HUES48 (cell line): ENCODE measurements around the gene AP2M1.

Experiments used
- H3K27ac ChIP-seq: one replicate; pipeline ENCODE4 v1.7.0; 2013; ENCODE audit warnings: low read depth, low read length, inconsistent platforms
- H3K27me3 ChIP-seq: 2 replicates; pipeline ENCODE4 v1.6.1; 2013; ENCODE audit warnings: mild to moderate bottlenecking, low read length; ENCODE audit not compliant: control insufficient read depth, insufficient read depth
- H3K36me3 ChIP-seq: 2 replicates; pipeline ENCODE4 v1.6.1; 2013; ENCODE audit warnings: low read length; ENCODE audit not compliant: control insufficient read depth, insufficient read depth
- H3K4me1 ChIP-seq: 2 replicates; pipeline ENCODE4 v1.6.1; 2013; ENCODE audit warnings: mild to moderate bottlenecking, low read length; ENCODE audit not compliant: control insufficient read depth, insufficient read depth
- H3K4me3 ChIP-seq: 2 replicates; pipeline ENCODE4 v1.5.1; 2013; ENCODE audit warnings: mild to moderate bottlenecking, low read depth, low read length
- H3K9ac ChIP-seq: 2 replicates; pipeline ENCODE4 v1.6.1; 2013; ENCODE audit warnings: mild to moderate bottlenecking, low read depth, low read length, moderate library complexity
- H3K9me3 ChIP-seq: 2 replicates; pipeline ENCODE4 v1.6.1; 2013; ENCODE audit warnings: low read length; ENCODE audit not compliant: control insufficient read depth, insufficient read depth

AP2M1 gene

GRCh38 chr3:184196536-184196935 is 21.9 kb downstream of the AP2M1 start:
- no peak overlapping the region for H3K4me3 ChIP-seq
- no peaks in the 10 kb centered on the region for H3K9me3 ChIP-seq
- H3K9ac ChIP-seq, result no peak overlapping the region
- no peak overlapping the region for H3K27ac ChIP-seq
- H3K27me3 ChIP-seq, result no peaks in the 10 kb centered on the region
- no peaks in the 10 kb centered on the region for H3K4me1 ChIP-seq
- H3K36me3 ChIP-seq, result peaks cover 40% of the 10 kb centered on the region

GRCh38 chr3:184198509-184198908 is 23.9 kb downstream of the AP2M1 start:
- H3K4me3 ChIP-seq, result no peak overlapping the region
- no peaks in the 10 kb centered on the region for H3K4me1 ChIP-seq
- no peak overlapping the region for H3K27ac ChIP-seq
- peaks cover 20% of the 10 kb centered on the region for H3K36me3 ChIP-seq
- H3K9ac ChIP-seq, result no peak overlapping the region
- H3K9me3 ChIP-seq, result no peaks in the 10 kb centered on the region
- no peaks in the 10 kb centered on the region for H3K27me3 ChIP-seq

GRCh38 chr3:184200825-184201224 is 26.2 kb downstream of the AP2M1 start:
- H3K27me3 ChIP-seq, result no peaks in the 10 kb centered on the region
- H3K9ac ChIP-seq, result no peak overlapping the region
- no peaks in the 10 kb centered on the region for H3K36me3 ChIP-seq
- H3K4me1 ChIP-seq, result no peaks in the 10 kb centered on the region
- no peaks in the 10 kb centered on the region for H3K9me3 ChIP-seq
- H3K27ac ChIP-seq, result no peak overlapping the region
- no peak overlapping the region for H3K4me3 ChIP-seq

GRCh38 chr3:184203526-184203925 is 28.9 kb downstream of the AP2M1 start:
- Histone ChIP-seq H3K9ac (no peak overlapping the region), H3K36me3 (no peaks in the 10 kb centered on the region), H3K4me3 (no peak overlapping the region), H3K4me1 (no peaks in the 10 kb centered on the region), H3K27me3 (no peaks in the 10 kb centered on the region), H3K27ac (no peak overlapping the region), H3K9me3 (no peaks in the 10 kb centered on the region)

GRCh38 chr3:184209146-184209923 is 34.7 kb downstream of the AP2M1 start:
- H3K27me3 ChIP-seq, result no peaks in the 10 kb centered on the region
- no peak overlapping the region for H3K9ac ChIP-seq
- no peak overlapping the region for H3K4me3 ChIP-seq
- H3K36me3 ChIP-seq, result no peaks in the 10 kb centered on the region
- H3K9me3 ChIP-seq, result no peaks in the 10 kb centered on the region
- no peak overlapping the region for H3K27ac ChIP-seq
- H3K4me1 ChIP-seq, result no peaks in the 10 kb centered on the region

- no peaks in the 10 kb centered on the region for H3K27me3 ChIP-seq
- H3K36me3 ChIP-seq, result no peaks in the 10 kb centered on the region
- no peak overlapping the region for H3K4me3 ChIP-seq
- H3K9ac ChIP-seq, result no peak overlapping the region
- H3K4me1 ChIP-seq, result no peaks in the 10 kb centered on the region
- H3K27ac ChIP-seq, result no peak overlapping the region
- H3K9me3 ChIP-seq, result no peaks in the 10 kb centered on the region
Measured at GRCh38 chr3:184211297-184211696, 36.6 kb downstream of the AP2M1 start.

- no peaks in the 10 kb centered on the region for H3K27me3 ChIP-seq
- H3K9ac ChIP-seq, result no peak overlapping the region
- H3K27ac ChIP-seq, result no peak overlapping the region
- H3K4me3 ChIP-seq, result no peak overlapping the region
- no peaks in the 10 kb centered on the region for H3K4me1 ChIP-seq
- H3K9me3 ChIP-seq, result no peaks in the 10 kb centered on the region
- no peaks in the 10 kb centered on the region for H3K36me3 ChIP-seq
Measured at GRCh38 chr3:184211718-184212117, 37.1 kb downstream of the AP2M1 start.

GRCh38 chr3:184218814-184219213 is 44.2 kb downstream of the AP2M1 start:
- no peak overlapping the region for H3K4me3 ChIP-seq
- H3K36me3 ChIP-seq, result no peaks in the 10 kb centered on the region
- no peaks in the 10 kb centered on the region for H3K27me3 ChIP-seq
- H3K9me3 ChIP-seq, result no peaks in the 10 kb centered on the region
- H3K9ac ChIP-seq, result no peak overlapping the region
- H3K4me1 ChIP-seq, result no peaks in the 10 kb centered on the region
- H3K27ac ChIP-seq, result no peak overlapping the region

- no peak overlapping the region for H3K4me3 ChIP-seq
- no peak overlapping the region for H3K9ac ChIP-seq
- no peaks in the 10 kb centered on the region for H3K9me3 ChIP-seq
- peaks cover under 1% of the 10 kb centered on the region; the same call in 1 of the 2 replicates for H3K27me3 ChIP-seq
- no peaks in the 10 kb centered on the region for H3K4me1 ChIP-seq
- no peaks in the 10 kb centered on the region for H3K36me3 ChIP-seq
- no peak overlapping the region for H3K27ac ChIP-seq
Measured at GRCh38 chr3:184222521-184222920, 47.9 kb downstream of the AP2M1 start.

- no peak overlapping the region for H3K4me3 ChIP-seq
- no peaks in the 10 kb centered on the region for H3K4me1 ChIP-seq
- H3K27ac ChIP-seq, result no peak overlapping the region
- no peaks in the 10 kb centered on the region for H3K36me3 ChIP-seq
- H3K27me3 ChIP-seq, result peaks cover 15% of the 10 kb centered on the region
- H3K9me3 ChIP-seq, result no peaks in the 10 kb centered on the region
- H3K9ac ChIP-seq, result no peak overlapping the region
Measured at GRCh38 chr3:184223946-184224345, 49.3 kb downstream of the AP2M1 start.

GRCh38 chr3:184227481-184227935 is 52.9 kb downstream of the AP2M1 start:
- no peak overlapping the region for H3K4me3 ChIP-seq
- H3K27ac ChIP-seq, result no peak overlapping the region
- H3K4me1 ChIP-seq, result no peaks in the 10 kb centered on the region; the same call in 1 of the 2 replicates
- no peaks in the 10 kb centered on the region for H3K9me3 ChIP-seq
- H3K9ac ChIP-seq, result no peak overlapping the region
- peaks cover 50% of the 10 kb centered on the region for H3K27me3 ChIP-seq
- no peaks in the 10 kb centered on the region for H3K36me3 ChIP-seq
